Glutamatergic neuron (in vitro differentiated cells): Measurements from ENCODE around the gene P2RY6. TPM values are rescaled to one million over a fixed set of nuclear protein-coding genes. Genes with fewer than 3 reads are reported as not detected.

Experiments
- DNase-seq: peaks from one replicate; pipeline ENCODE4 v3.0.0; 2022
- H3K27ac Mint-ChIP-seq: one replicate; pipeline ENCODE4 v1.8.0; 2020; ENCODE audit warnings: mild to moderate bottlenecking, mixed read lengths, inconsistent platforms; ENCODE audit not compliant: unreplicated experiment
- H3K27me3 Mint-ChIP-seq: one replicate; pipeline ENCODE4 v1.8.0; 2020; ENCODE audit warnings: mild to moderate bottlenecking, moderate library complexity, mixed read lengths, inconsistent platforms; ENCODE audit not compliant: unreplicated experiment
- H3K36me3 Mint-ChIP-seq: one replicate; pipeline ENCODE4 v1.8.0; 2020; ENCODE audit warnings: mild to moderate bottlenecking, mixed read lengths, inconsistent platforms; ENCODE audit not compliant: unreplicated experiment
- H3K4me1 Mint-ChIP-seq: one replicate; pipeline ENCODE4 v1.8.0; 2020; ENCODE audit warnings: mild to moderate bottlenecking, low read depth, mixed read lengths, inconsistent platforms; ENCODE audit not compliant: unreplicated experiment
- H3K4me3 Mint-ChIP-seq: one replicate; pipeline ENCODE4 v1.8.0; 2020; ENCODE audit warnings: mild to moderate bottlenecking, mixed read lengths, inconsistent platforms; ENCODE audit not compliant: unreplicated experiment
- H3K9me3 Mint-ChIP-seq: one replicate; pipeline ENCODE4 v1.8.0; 2020; ENCODE audit warnings: mild to moderate bottlenecking, moderate library complexity, mixed read lengths, inconsistent platforms; ENCODE audit not compliant: unreplicated experiment
- CTCF ChIP-seq: fragments of 200-600 bp; sonication (generic); IDR thresholded peaks from one replicate; pipeline ENCODE4 v1.5.0; 2021; ENCODE audit not compliant: partially characterized antibody, unreplicated experiment
- total RNA-seq: library from RNA; stranded (reverse); fragmentation: NEBNext Ultra II Directional; extraction: Animal tissue kit (Norgen Biotek cat#: 25700); gene quantifications from one replicate; pipeline ENCODE4 v1.2.1, GENCODE V29; 2021; ENCODE audit not compliant: unreplicated experiment

The P2RY6 gene
- total RNA-seq, 1 donor from 2014 or later = not detected

- Mint-ChIP-seq H3K27ac (no peak overlapping the region), H3K4me3 (no peak overlapping the region), H3K27me3 (peaks cover 4% of the 10 kb centered on the region), H3K36me3 (no peaks in the 10 kb centered on the region), H3K4me1 (peaks cover 6% of the 10 kb centered on the region), H3K9me3 (no peaks in the 10 kb centered on the region)
- DNase-seq = no peak
- TF ChIP-seq CTCF = no peak
These were observed 14.6 kb upstream of the P2RY6 start for GRCh38 chr11:73257342-73258103.

- no peak for TF ChIP-seq CTCF
- Mint-ChIP-seq H3K9me3 (no peaks in the 10 kb centered on the region), H3K27ac (no peak overlapping the region), H3K27me3 (peaks cover 4% of the 10 kb centered on the region), H3K4me3 (no peak overlapping the region), H3K36me3 (no peaks in the 10 kb centered on the region), H3K4me1 (peaks cover 8% of the 10 kb centered on the region)
- DNase-seq = no peak
These were observed 13.8 kb upstream of the P2RY6 start for GRCh38 chr11:73258104-73259035.

GRCh38 chr11:73259406-73260126, 12.6 kb upstream of the P2RY6 start:
- H3K27me3 Mint-ChIP-seq = peaks cover 4% of the 10 kb centered on the region
- no peak for TF ChIP-seq CTCF
- H3K9me3 Mint-ChIP-seq = no peaks in the 10 kb centered on the region
- no peak overlapping the region for H3K4me3 Mint-ChIP-seq
- no peak for DNase-seq
- H3K36me3 Mint-ChIP-seq = no peaks in the 10 kb centered on the region
- peaks cover 9% of the 10 kb centered on the region for H3K4me1 Mint-ChIP-seq
- no peak overlapping the region for H3K27ac Mint-ChIP-seq

- DNase-seq = no peak
- Mint-ChIP-seq H3K27ac (no peak overlapping the region), H3K36me3 (no peaks in the 10 kb centered on the region), H3K4me1 (peaks cover 10% of the 10 kb centered on the region), H3K27me3 (peaks cover 6% of the 10 kb centered on the region), H3K4me3 (no peak overlapping the region), H3K9me3 (no peaks in the 10 kb centered on the region)
- TF ChIP-seq CTCF = no peak
These were observed 12.0 kb upstream of the P2RY6 start for GRCh38 chr11:73260127-73260457.
